ENCODE results near the gene PLVAP.

PLVAP gene

GRCh38 chr19:17334414-17335409 lies 42.4 kb downstream of the PLVAP start, which contains the start of gene ANO8 (continued):
- TF ChIP-seq GLIS2 (tag by site-specific recombination; IDR thresholded peaks at IDR 0.05) = peak; percentile 40; the same call in 1 of the 2 replicates
- peak; percentile 93 for TF ChIP-seq ZBTB21 (tag by site-specific recombination; IDR thresholded peaks at IDR 0.05)
- TF ChIP-seq ZNF555 (tag by site-specific recombination; conservative IDR thresholded peaks at IDR 0.05) = no peak
- peak; percentile 75; the same call in 1 of the 2 replicates for TF ChIP-seq WT1 (tag by site-specific recombination; IDR thresholded peaks at IDR 0.05)
- peak; percentile 84 for TF ChIP-seq ZBTB6 (tag by site-specific recombination; IDR thresholded peaks at IDR 0.05)
- TF ChIP-seq ZNF132 (tag by site-specific recombination; IDR thresholded peaks at IDR 0.05; ENCODE audit: borderline replicate concordance) = no peak
- no peak for TF ChIP-seq HOXD13 (CRISPR knock-in tag; IDR thresholded peaks at IDR 0.05; ENCODE audit: borderline replicate concordance)
- TF ChIP-seq FEZF1 (tag by site-specific recombination; IDR thresholded peaks at IDR 0.05) = peak; percentile 45
- TF ChIP-seq ZBTB10 (tag by site-specific recombination; IDR thresholded peaks at IDR 0.05) = peak; percentile 100
- peak; percentile 68; the same call in 1 of the 2 replicates for TF ChIP-seq ZSCAN16 (tag by site-specific recombination; IDR thresholded peaks at IDR 0.05)
- TF ChIP-seq, protein P1, sequence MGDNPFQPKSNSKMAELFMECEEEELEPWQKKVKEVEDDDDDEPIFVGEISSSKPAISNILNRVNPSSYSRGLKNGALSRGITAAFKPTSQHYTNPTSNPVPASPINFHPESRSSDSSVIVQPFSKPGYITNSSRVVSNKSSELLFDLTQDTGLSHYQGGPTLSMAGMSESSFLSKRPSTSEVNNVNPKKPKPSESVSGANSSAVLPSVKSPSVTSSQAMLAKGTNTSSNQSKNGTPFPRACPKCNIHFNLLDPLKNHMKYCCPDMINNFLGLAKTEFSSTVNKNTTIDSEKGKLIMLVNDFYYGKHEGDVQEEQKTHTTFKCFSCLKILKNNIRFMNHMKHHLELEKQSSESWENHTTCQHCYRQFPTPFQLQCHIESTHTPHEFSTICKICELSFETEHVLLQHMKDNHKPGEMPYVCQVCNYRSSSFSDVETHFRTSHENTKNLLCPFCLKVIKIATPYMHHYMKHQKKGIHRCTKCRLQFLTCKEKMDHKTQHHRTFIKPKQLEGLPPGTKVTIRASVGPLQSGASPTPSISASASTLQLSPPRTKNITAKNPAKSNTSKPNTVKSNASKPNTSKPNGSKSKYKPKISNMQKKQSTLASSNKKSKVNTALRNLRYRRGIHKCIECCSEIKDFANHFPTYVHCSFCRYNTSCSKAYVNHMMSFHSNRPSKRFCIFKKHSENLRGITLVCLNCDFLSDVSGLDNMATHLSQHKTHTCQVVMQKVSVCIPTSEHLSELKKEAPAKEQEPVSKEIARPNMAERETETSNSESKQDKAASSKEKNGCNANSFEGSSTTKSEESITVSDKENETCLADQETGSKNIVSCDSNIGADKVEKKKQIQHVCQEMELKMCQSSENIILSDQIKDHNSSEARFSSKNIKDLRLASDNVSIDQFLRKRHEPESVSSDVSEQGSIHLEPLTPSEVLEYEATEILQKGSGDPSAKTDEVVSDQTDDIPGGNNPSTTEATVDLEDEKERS (tag by site-specific recombination; IDR thresholded peaks at IDR 0.05) = 0 out of 2 replicates have a peak, but pooled peaks have one; percentile 15
- peak; percentile 90 for TF ChIP-seq ZNF610 (tag by site-specific recombination; IDR thresholded peaks at IDR 0.05; ENCODE audit: borderline replicate concordance)
- TF ChIP-seq ZNF76 (tag by site-specific recombination; IDR thresholded peaks at IDR 0.05; ENCODE audit: borderline replicate concordance, low read depth) = peak; percentile 87
- TF ChIP-seq, protein P2, sequence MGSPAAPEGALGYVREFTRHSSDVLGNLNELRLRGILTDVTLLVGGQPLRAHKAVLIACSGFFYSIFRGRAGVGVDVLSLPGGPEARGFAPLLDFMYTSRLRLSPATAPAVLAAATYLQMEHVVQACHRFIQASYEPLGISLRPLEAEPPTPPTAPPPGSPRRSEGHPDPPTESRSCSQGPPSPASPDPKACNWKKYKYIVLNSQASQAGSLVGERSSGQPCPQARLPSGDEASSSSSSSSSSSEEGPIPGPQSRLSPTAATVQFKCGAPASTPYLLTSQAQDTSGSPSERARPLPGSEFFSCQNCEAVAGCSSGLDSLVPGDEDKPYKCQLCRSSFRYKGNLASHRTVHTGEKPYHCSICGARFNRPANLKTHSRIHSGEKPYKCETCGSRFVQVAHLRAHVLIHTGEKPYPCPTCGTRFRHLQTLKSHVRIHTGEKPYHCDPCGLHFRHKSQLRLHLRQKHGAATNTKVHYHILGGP (tag by site-specific recombination; IDR thresholded peaks at IDR 0.05) = no peak
- TF ChIP-seq KLF7 (tag by site-specific recombination; IDR thresholded peaks at IDR 0.05; ENCODE audit: borderline replicate concordance) = peak; percentile 100
- no peak for TF ChIP-seq ZNF585B (tag by site-specific recombination; IDR thresholded peaks at IDR 0.05)
- TF ChIP-seq, protein P3, sequence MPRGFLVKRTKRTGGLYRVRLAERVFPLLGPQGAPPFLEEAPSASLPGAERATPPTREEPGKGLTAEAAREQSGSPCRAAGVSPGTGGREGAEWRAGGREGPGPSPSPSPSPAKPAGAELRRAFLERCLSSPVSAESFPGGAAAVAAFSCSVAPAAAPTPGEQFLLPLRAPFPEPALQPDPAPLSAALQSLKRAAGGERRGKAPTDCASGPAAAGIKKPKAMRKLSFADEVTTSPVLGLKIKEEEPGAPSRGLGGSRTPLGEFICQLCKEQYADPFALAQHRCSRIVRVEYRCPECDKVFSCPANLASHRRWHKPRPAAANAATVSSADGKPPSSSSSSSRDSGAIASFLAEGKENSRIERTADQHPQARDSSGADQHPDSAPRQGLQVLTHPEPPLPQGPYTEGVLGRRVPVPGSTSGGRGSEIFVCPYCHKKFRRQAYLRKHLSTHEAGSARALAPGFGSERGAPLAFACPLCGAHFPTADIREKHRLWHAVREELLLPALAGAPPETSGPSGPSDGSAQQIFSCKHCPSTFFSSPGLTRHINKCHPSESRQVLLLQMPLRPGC (tag by site-specific recombination; IDR thresholded peaks at IDR 0.05) = peak; percentile 95
- TF ChIP-seq ZNF354C (tag by site-specific recombination; IDR thresholded peaks at IDR 0.05; ENCODE audit: borderline replicate concordance, low read depth) = no peak
- peak; percentile 69 for TF ChIP-seq ZSCAN4 (tag by site-specific recombination; IDR thresholded peaks at IDR 0.05)
- peak; percentile 99 for TF ChIP-seq ZNF473 (tag by site-specific recombination; IDR thresholded peaks at IDR 0.05)
- peak; percentile 63 for TF ChIP-seq ZNF529 (tag by site-specific recombination; IDR thresholded peaks at IDR 0.05; ENCODE audit: insufficient replicate concordance)
- TF ChIP-seq ZBTB20 (tag by site-specific recombination; IDR thresholded peaks at IDR 0.05) = peak; percentile 76
- TF ChIP-seq, protein P4, sequence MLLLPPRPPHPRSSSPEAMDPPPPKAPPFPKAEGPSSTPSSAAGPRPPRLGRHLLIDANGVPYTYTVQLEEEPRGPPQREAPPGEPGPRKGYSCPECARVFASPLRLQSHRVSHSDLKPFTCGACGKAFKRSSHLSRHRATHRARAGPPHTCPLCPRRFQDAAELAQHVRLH (tag by site-specific recombination; IDR thresholded peaks at IDR 0.05) = peak; percentile 96

Measured in HEK293 (cell line).